Measurements from ENCODE around the gene ADK.
"Not testable (repeated sequence)": the region's sequence is repeated elsewhere in the genome, so short reads cannot be mapped to it uniquely, and the experiment has no call there.

The ADK gene

DNA sequence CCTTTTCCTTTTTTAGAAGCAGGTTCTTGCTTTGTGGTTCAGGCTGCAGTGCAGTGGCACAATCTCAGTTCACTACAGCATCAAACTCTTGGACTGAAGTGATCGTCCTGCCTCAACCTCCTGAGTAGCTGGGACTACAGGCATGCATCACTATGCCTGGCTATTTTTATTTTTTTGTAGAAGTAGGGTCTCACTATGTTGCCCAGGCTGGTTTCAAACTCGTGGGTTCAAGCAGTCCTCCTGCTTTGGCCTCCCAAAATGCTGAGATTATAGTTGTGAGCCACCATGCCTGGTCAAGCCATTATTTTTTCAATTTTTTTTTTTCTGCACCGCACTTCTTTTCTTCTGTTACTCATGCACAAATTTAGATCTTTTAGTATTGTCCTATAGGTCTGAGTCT lies 154.7 kb downstream of the ADK start:
- DNase-seq (ENCODE audit: low read depth), result no peak

DNA sequence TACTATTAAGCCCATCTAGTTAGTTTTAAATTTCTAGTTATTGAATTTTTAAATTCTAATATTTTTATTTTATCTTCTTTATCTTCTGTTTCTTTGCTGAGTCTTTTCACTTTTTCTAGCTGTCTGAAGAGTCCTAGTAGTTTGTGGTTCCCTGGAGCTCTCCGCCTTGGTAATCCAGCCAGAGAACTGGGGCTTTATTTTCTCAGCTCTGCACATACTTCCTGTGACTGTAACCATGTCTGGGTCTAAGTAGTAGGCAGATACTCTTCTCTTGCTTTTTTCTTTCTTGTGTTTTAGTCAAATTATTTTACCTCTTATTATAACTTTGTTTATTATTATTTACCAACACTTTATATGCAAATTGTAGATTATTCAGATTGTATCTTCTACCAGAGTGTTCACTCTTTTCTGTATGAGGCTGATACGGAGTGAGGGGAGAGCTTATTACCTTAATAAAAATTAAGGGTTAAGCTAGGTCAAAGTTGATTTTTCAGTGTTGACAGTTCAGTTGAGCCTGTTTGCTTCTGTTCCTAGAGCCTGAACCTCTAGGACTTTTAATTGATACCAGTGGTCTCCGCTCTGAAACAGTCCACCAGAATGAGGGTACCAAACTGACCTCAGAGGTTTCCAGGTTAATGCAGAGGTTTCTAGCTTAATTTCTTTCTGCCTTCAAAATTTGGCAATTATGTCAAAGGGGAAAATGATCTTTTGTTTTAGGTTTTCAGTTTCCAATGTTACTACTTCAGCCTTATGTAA lies 155.4 kb downstream of the ADK start:
- DNase-seq (ENCODE audit: low read depth), result no peak

DNA sequence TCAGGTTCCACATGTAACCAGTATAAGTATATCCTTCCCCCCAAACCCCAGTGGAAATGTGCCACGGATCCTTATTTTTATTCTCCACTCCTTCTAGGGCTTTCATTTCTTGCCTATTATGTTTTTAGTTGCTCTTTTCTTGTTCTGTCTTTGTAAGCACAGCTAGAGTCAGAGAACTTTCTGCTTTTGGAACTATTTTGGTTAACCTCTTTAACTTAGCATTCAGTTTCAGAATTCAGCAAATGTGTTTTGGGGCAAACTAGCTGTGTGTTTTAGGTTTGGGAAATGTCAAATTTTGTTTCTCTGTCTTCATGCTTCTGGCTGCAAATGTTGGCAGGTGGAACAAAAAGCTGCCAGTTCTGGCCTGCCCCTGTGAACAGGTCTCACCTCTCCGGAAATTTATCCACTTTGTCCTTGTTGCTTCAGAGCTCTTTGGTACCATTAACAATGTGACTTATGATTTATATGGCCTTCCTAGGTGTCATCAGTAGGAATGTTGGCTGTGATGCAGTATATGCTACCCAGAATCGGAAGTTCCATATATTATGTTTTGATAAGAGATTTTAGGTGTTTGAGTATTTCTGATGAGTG lies 156.1 kb downstream of the ADK start:
- no peak for DNase-seq (ENCODE audit: low read depth)

DNA sequence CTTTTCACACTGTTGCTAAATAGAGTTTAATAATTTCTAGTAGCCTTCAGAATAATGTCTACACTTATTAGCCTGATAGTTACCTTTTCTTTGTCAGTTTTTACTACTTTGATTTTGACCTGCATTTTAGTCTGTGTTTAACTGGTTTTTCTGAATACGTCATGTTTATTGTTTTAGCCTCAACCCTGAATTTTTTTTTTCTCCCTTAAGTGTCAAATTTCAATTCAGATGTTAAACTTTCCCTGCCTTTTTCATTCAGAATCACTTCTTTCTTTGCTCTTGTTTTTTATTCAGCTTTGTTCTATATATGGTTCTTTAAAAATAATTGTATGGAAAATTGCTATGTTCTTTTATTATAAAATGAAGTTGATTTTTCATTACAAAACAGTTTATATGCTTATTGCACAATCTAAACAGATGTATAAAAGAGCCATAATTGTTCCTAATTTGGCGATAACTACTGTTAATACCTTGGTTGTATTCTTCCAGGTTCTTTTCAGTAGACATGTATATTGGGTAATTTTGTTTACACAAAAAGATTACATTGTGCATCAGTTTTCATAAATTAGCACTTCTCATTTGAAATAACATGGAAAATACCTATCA lies 159.7 kb downstream of the ADK start:
- DNase-seq (ENCODE audit: low read depth), result no peak

DNA sequence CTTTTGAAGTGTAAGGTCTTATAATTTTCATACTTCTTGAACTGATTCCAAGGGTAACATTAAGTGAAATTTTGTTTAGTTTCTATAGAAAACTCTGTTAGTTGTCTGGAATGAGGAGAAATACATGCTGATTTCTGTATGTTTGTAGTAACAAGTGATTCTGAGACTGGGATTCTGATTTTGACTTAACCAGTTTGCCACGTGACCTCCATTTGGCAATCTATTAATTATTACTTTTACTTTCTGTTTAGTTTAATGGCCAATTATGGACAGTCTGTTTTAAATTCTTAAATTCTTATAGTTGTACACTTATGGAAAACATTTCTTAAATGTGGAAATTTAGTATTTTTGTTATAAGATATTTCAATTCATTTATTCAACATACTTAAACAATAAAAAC lies 163.1 kb downstream of the ADK start:
- no peak for DNase-seq (ENCODE audit: low read depth)

DNA sequence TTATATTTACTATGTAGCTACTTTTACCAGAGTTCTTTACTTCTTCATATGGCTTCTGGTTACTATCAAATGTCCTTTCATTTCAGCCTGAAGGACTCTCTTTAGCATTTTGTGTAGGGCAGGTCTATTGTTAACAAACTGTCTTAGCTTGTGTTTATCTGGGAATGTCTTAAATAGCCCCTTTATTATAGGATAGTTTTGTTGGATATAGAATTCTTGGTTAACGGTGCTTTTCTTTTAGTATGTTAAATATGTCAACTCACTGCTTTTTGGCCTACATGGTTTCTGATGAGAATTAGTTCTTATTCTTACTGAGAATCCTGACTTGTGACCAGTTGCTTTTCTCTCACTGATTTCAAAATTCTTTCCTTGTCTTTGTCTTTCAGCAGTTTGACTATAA lies 169.0 kb downstream of the ADK start:
- no peak for DNase-seq (ENCODE audit: low read depth)

DNA sequence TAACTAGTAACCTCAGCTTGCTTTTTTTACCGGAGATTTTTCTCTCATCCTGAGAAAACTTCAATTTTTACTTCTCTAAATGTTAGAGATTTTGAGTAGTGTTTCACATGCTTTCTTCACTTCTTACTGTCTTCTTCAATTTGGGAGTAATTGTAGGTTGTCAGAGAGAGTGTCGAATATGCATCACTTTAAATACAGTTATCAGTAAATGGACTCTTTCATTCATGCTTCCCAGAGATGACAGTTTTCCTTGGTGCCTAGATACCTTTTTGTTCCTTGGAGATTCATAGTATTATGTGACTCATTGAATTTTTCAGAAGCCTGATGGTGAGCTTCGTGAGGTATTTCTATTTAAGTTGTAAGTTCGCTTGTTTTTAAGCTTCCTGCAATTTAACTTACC lies 169.7 kb downstream of the ADK start:
- DNase-seq (ENCODE audit: low read depth), result no peak

DNA sequence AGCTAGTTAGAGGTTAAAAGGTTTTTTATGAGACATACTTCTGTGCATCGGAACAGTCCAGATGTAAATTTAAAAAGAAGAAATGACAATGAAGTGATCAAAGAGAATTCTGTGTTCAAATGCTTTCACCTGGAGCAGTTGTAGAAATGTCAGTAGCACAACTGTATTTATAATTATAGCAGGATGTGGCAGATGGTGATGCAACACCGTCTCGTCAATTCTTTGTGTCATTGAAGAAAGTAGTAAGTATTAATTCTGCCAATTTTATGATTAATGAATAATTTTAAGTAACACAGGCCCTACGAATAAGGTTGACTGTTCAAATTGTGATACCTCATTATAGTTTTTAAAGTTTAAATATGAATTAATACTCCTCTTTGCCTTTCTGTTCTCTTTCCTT lies 171.1 kb downstream of the ADK start:
- DNase-seq (ENCODE audit: low read depth), result no peak

DNA sequence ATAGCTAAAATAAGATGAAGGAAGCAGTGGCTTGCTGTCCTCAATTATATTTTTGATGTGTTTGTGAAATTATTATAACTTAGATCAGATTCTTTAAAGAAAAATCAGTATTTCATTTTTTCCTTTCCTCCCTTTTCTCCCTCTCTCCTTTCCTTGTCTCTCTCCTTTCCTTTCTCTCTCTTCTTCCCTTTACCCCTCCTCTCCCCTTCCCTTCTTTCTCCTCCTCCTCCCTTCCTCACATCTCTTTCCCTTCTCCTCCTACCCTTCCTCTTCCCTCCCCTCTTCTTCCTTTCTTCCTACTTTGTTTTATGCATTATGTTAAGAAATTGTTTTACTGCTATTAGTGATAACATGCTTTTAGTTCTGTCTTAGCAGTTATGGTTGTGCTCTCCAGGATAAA lies 171.5 kb downstream of the ADK start:
- no peak for DNase-seq (ENCODE audit: low read depth)

DNA sequence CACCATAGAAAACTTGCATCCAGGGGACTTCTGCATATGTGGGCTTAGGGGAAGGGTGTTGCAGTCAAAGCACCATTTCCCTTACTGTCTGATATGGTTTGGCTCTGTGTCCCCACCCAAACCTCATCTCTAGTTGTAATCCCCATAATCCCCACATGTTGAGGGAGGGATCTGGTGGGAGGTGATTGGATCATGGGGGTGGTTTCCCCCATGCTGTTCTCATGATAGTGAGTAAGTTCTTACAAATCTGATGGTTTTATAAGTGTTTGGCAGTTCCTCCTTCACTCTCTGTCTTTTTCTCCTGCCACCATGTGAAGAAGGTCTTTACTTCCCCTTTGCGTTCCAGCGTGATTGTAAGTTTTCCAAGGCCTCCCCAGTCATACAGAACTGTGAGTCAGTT lies 177.4 kb downstream of the ADK start:
- no peak for DNase-seq (ENCODE audit: low read depth)

DNA sequence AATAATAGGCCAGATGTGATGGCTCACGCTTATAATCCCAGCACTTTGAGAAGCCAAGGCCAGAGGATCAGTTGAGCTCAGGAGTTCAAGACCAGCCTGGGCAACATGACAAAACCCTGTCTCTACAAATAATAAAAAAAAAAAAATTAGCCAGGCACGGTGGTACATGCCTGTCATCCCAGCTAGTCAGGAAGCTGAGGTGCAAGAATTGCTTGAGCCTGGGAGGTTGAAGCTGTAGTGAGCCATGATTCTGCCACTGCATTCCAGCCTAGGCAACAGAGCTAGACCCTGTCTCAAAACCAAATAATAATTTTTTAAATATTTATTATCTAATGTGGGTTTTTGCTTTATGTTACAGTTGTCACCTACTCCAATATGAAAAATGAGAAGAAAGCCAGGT lies 178.9 kb downstream of the ADK start:
- DNase-seq (ENCODE audit: low read depth), result no peak

DNA sequence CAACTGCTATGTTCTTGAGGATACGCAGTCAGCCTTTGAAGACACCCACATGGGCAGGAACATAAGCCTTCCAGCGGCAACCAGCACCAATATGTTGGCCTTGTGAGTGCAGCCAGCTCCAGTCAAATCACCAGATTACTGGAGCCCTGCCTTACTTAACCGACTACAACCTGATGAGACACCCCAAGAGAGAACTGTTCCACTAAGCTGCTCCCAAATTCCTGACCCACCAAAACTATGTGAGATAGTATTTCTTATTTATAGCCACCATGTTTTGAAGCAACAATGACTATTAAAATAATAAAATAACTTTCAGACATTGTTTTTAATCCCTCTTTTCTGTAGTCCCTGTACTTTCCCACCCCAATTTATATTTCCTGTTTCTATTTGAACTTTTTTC lies 179.6 kb downstream of the ADK start:
- no peak for DNase-seq (ENCODE audit: low read depth)

DNA sequence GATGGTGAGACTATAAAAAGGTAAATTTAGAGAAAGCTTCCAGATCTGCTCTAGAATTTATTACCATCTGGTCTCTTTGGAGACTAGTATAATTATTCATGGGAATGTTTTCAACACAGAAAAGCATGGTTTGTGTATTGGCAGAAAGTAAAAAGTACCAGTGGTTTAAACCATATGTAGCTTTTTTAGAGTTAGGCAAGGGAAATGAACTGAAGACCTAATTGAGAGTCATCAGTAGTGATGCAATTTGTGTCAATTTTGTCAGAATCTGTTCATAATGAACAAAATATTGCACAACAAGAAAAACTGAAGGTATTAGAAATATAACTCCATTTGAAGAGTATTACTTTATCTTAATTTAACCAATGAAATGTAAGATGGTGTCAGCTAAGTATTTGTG lies 181.4 kb downstream of the ADK start:
- no peak for DNase-seq (ENCODE audit: low read depth)

DNA sequence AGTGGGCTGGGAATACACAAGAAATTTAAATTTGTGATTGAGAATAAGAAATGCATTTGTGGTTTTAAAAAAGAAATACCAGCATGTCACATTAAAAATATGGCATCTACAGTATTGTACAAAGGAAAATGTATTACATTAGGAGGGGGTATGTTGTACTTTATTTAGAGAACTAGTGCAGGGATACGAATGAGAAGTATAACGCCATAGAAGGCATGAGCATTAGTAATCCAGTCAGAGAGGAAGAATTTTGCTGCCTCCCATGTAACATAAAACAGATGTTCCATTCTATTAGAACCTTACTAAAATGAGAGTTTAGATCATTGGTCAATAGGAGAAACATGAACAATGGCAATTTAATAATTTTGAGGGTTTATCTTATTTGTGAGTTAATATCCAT lies 182.2 kb downstream of the ADK start:
- no peak for DNase-seq (ENCODE audit: low read depth)

DNA sequence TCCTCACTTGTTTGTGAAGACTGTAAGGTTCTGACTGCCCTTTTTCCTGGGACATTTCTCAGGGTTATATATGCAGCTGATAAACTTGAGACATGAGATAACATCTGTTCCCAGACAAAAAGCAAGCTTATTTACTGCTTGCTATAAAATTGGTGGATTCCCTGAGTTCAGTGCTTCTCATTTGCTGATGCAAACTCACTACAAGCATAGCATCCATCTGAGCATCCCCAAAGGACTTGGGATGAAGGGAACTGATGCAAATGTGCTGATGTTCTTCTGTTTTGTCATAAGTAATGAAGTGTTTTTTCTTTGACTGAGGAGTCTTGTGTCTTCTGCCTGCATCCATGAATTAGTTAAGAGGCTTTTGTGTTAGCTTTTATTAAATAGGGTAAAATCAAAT lies 183.2 kb downstream of the ADK start:
- no peak for DNase-seq (ENCODE audit: low read depth)

DNA sequence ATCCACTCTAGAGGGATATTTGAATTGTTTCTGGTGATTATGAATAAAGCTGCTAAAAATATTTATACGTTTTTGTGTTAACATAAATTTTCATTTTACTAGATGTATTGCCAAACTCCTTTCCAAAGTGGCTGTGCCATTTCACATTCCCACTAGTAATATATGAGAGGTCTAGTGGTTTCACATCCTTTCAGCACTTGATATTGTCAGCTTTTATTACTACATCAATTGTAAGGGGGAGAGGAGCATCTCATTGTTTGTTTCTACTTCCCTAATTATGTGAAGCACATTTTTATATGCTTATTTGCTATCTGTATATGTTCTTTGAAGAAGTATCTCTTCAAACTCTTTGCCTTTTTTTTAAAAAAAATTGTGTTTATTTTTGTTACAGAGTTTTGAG lies 184.5 kb downstream of the ADK start:
- no peak for DNase-seq (ENCODE audit: low read depth)

DNA sequence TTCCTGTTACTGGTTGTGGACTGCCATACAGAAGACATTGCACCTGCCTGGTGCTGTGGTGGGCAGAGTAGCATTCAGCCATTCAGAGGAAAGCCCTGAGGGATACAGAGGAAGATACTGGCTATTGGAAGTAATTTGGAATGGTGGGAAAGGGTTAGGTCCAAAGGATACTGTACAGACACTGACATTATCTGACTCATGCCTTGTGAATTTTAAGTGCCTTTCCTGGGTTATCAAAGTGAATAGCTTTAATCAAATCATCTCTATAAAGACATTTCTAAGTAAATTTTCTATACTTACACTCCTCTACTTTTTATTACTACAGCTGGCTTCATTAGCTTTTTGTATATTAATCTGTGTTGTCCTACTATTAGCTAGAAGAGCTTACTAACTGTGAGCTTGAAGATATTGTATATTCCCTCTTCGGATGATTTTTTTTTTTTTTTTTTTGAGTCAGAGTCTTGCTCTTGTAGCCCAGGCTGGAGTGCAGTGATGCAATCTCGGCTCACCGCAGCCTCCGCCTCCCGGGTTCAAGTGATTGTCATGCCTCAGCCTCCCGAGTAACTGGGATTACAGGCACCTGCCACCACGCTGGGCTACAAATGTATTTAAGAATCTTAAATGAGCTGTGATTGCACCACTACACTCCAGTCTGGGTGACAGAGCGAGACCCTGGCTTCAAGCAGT lies 186.5 kb downstream of the ADK start:
- DNase-seq (ENCODE audit: low read depth), result no peak

DNA sequence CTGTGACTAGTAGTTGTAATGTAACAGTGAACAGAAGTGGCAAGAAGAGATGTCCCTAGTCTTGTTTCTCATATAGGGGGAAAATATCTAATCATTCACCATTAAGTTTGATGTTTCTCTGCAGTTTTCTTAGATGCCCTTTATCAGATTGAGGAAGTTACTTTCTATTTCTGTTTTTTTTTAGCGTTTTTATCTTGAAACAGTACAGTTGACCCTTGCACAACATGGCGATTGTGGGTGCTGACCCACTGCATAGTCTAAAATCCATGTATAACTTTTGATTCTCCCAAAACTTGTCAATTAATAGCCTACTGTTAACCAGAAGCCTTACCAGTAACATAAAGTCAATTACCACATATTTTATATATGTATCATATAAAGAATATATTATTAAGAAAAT lies 192.0 kb downstream of the ADK start:
- DNase-seq (ENCODE audit: low read depth), result no peak

DNA sequence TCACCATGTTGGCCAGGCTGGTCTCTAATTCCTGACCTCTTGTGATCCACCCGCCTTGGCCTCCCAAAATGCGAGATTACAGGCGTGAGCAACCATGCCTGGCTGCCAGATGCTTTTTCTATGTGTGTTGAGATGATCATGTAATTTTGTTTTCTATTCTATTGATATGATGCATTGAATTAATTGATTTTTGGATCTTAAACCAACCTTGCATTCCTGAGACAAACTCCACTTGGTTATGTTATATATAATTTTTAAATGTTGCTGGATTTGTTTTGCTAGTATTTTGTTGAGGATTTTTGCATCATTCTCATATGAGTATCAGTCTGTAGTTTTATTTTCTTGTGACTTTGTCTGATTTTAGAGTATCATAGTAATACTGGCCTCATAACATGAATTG lies 192.8 kb downstream of the ADK start:
- no peak for DNase-seq (ENCODE audit: low read depth)

DNA sequence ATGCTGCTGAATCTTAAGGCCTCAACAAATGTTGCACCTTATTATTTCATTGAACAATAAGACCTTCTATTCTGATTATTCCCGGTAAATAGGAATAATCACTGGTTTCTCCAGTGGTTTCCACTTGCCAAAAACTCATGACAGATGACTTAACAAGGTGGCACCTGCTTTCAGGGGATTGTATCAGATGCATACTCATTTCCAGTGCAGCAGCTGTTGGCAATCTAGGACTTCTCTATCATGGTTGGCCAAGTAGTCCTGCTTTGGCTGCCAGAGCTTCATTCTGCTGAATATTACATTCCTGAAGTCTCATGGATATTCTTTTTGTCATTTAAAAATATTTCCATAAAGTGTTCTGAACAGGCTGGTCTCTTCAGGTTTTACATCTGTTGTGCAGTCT lies 193.3 kb downstream of the ADK start:
- DNase-seq (ENCODE audit: low read depth), result no peak

DNA sequence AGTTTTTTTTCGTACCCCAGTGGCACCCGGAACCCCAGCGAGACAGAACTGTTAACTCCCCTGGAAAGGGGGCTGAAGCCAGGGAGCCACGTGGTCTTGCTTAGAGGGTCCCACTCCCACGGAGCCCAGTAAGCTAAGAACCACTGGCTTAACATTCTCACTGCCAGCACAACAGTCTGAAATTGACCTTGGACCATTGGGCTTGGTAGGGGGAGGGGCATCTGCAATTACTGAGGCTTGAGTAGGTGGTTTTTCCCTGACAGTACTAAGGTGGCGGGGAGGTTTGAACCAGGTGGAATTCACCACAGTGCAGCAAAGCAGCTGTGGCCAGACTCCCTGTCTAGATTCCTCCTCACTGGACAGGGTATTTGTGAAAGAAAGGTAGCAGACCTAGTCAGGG lies 196.5 kb downstream of the ADK start:
- DNase-seq (ENCODE audit: low read depth), result no peak

DNA sequence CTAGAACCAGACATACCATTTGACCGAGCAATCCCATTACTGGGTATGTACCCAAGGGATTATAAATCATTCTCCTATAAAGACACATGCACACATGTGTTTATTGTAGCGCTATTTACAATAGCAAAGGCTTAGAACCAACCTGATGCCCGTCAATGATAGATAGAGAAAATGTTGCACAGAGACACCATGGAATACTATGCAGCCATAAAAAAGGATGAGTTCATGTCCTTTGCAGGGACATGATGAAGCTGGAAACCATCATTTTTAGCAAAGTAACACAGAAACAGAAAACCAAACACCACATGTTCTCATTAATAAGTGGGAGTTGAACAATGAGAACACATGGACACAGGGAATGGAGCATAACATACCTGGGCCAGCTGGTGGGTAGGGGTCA lies 202.0 kb downstream of the ADK start:
- DNase-seq (ENCODE audit: low read depth), result not testable (repeated sequence)

DNA sequence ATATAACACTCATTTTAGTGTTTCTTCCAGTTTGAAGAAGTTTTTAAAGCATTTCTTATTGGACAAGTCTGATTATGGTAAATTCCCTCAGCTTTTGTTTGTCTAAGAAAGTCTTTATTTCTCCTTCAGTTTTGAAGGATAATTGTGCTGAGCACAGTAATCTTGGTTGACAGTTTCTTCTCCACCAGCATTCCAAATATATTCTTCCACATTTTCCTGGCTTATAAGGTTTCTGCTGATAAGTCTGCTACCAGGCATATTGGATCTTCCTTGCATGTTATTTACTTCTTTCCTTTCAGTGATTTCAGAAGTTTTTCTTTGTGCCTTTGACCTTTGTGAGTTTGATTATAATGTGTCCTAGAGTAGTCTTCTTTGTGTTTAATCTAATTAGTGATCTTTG lies 210.7 kb downstream of the ADK start:
- DNase-seq (ENCODE audit: low read depth), result no peak
